Vagina (tissue), 2 donors: ENCODE measurements around the gene JMJD7. TPM values are rescaled to one million over a fixed set of nuclear protein-coding genes. Genes with fewer than 3 reads are reported as not detected.

Experiments used
- DNase-seq, 2 donors: peaks; one replicate each; pipeline ENCODE4 v3.0.0-alpha.2; 2017; ENCODE audit errors: extremely low spot score in 2 of 2
- H3K27ac ChIP-seq: fragments of 200-600 bp; sonication (generic); one replicate; pipeline ENCODE4 v1.5.1; 2019
- H3K27me3 ChIP-seq: fragments of 200-600 bp; sonication (generic); one replicate; pipeline ENCODE4 v1.5.1; 2019
- H3K36me3 ChIP-seq, 2 donors: fragments of 200-600 bp; sonication (generic); one replicate each; pipeline ENCODE4 v1.5.1; 2017 to 2019
- H3K4me1 ChIP-seq: fragments of 200-600 bp; sonication (generic); one replicate; pipeline ENCODE4 v1.5.1; 2019
- H3K4me3 ChIP-seq, 2 donors: fragments of 200-600 bp; sonication (generic); 1 replicate in 1 of 2; 2 replicates in 1 of 2; pipeline ENCODE4 v1.5.1; 2016 to 2019
- H3K9me3 ChIP-seq: fragments of 200-600 bp; sonication (generic); one replicate; pipeline ENCODE4 v1.5.1; 2019
- POLR2A ChIP-seq, 2 donors: fragments of 450-650 bp; IDR thresholded peaks; one replicate each; pipeline ENCODE4 v1.6.1; 2017; ENCODE audit warnings: antibody characterized with exemption in 2 of 2, mild to moderate bottlenecking in 2 of 2, moderate library complexity in 2 of 2
- POLR2AphosphoS5 ChIP-seq, 2 donors: sonication (generic); formaldehyde crosslinking; IDR thresholded peaks; one replicate each; pipeline ENCODE4 v1.9.0; 2017; ENCODE audit warnings: antibody characterized with exemption in 2 of 2, mild to moderate bottlenecking in 2 of 2, low read depth in 1 of 2; ENCODE audit not compliant: insufficient read depth in 1 of 2
- intact Hi-C: fragments of 100-400 bp; cut with DNase I; formaldehyde crosslinking; loops from one replicate; pipeline ENCODE4 v1.15.1; 2023
- total RNA-seq: library from RNA; depleted of rRNA; stranded (reverse); fragments of >200 nt; gene quantifications from one replicate; pipeline ENCODE4 v1.2.3, GENCODE V29; 2016
- TF ChIP-seq, protein P1 (sequence below), 3 experiments: fragments of 450-650 bp in 2 of 3; fragments of 200-600 bp in 1 of 3; sonication (generic) in 1 of 3; IDR thresholded peaks; one replicate each; pipeline ENCODE4 v1.5.1; 2017 to 2019; ENCODE audit warnings: antibody characterized with exemption in 3 of 3, mild to moderate bottlenecking in 2 of 3, moderate library complexity in 2 of 3

Gene JMJD7
- total RNA-seq, 1 donor from 2014 or later, result 26.3 TPM

DNA sequence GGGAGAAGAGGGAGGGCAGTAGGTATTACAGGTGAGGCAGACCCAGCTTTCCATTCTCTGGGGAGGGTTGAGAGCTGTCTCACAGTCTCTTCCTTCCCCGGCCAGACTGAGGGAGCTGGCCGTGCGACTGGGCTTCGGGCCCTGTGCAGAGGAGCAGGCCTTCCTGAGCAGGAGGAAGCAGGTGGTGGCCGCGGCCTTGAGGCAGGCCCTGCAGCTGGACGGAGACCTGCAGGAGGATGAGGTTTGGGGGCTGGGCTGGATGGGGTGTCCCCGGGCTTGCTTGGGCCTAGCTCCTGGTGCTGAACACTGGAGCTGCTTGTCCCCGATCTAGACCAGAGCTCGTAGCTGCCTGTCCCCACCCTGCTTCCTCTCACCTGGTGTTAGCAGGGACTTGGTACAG lies 15.7 kb downstream of the JMJD7 start:
- DNase-seq, result no peak
- Histone ChIP-seq H3K4me1 (peaks cover 10% of the 10 kb centered on the region), H3K9me3 (no peaks in the 10 kb centered on the region), H3K36me3 (peaks cover 0 to 56% of the 10 kb centered on the region in 2 donors), H3K4me3 (no peak overlapping the region), H3K27ac (no peak overlapping the region), H3K27me3 (no peaks in the 10 kb centered on the region)
- intact Hi-C loops, result no loop called here
- TF ChIP-seq POLR2AphosphoS5 (IDR thresholded peaks at IDR 0.05; ENCODE audit: insufficient read depth in 1 of 2, low read depth in 1 of 2) (no peak), POLR2A (IDR thresholded peaks at IDR 0.05) (no peak)
- TF ChIP-seq, protein P1, sequence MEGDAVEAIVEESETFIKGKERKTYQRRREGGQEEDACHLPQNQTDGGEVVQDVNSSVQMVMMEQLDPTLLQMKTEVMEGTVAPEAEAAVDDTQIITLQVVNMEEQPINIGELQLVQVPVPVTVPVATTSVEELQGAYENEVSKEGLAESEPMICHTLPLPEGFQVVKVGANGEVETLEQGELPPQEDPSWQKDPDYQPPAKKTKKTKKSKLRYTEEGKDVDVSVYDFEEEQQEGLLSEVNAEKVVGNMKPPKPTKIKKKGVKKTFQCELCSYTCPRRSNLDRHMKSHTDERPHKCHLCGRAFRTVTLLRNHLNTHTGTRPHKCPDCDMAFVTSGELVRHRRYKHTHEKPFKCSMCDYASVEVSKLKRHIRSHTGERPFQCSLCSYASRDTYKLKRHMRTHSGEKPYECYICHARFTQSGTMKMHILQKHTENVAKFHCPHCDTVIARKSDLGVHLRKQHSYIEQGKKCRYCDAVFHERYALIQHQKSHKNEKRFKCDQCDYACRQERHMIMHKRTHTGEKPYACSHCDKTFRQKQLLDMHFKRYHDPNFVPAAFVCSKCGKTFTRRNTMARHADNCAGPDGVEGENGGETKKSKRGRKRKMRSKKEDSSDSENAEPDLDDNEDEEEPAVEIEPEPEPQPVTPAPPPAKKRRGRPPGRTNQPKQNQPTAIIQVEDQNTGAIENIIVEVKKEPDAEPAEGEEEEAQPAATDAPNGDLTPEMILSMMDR (IDR thresholded peaks at IDR 0.05), result no peak

DNA sequence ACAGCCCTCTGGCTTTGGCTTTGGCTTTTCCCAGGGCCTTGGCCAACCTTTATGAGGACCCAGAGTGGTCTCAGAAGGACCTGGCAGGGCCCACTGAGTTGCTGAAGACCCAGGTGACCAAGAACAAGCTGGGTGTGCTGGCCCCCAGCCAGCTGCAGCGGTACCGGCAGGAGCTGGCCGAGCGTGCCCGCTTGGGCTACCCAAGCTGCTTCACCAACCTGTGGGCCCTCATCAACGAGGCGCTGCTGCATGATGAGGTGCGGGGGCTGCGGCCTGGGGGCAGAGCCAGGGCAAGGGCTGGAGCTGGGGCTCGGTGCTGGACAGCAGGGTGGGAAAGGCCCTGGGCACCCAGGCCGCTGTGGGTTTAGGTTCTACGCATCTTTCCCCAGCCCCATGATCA lies 16.9 kb downstream of the JMJD7 start:
- H3K4me1 ChIP-seq, result peaks cover 6% of the 10 kb centered on the region
- H3K27ac ChIP-seq, result no peak overlapping the region
- no peak for DNase-seq
- TF ChIP-seq, protein P1 (IDR thresholded peaks at IDR 0.05), result no peak
- TF ChIP-seq POLR2A (IDR thresholded peaks at IDR 0.05) (no peak), POLR2AphosphoS5 (IDR thresholded peaks at IDR 0.05; ENCODE audit: insufficient read depth in 1 of 2, low read depth in 1 of 2) (no peak)
- H3K4me3 ChIP-seq, result no peak overlapping the region
- peaks cover 0 to 56% of the 10 kb centered on the region in 2 donors for H3K36me3 ChIP-seq
- intact Hi-C loops, result no loop called here
- H3K9me3 ChIP-seq, result no peaks in the 10 kb centered on the region
- no peaks in the 10 kb centered on the region for H3K27me3 ChIP-seq

DNA sequence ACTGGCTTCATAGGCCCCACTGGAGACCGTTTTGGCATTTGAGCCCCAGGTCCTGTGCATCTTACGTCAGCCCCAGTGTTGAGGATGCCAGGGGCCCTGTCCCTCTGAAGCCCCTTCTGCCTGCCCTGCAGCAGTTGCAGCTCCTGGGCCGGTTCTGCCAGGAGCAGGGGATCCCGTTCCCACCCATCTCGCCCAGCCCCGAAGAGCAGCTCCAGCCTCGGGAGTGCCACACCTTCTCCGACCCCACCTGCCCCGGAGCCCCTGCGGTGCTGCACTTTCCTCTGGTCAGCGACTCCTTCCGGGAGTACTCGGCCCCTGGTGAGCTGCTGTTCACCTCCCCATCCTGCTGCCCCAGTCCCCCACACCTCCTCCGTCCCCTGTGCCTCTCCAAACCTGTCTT lies 19.3 kb downstream of the JMJD7 start:
- peaks cover 0 to 40% of the 10 kb centered on the region in 2 donors for H3K36me3 ChIP-seq
- no peak for DNase-seq
- H3K4me3 ChIP-seq, result no peak overlapping the region
- intact Hi-C loops, result no loop called here
- no peak overlapping the region for H3K27ac ChIP-seq
- H3K27me3 ChIP-seq, result no peaks in the 10 kb centered on the region
- no peaks in the 10 kb centered on the region for H3K9me3 ChIP-seq
- TF ChIP-seq POLR2A (IDR thresholded peaks at IDR 0.05) (no peak), POLR2AphosphoS5 (IDR thresholded peaks at IDR 0.05; ENCODE audit: insufficient read depth in 1 of 2, low read depth in 1 of 2) (no peak)
- TF ChIP-seq, protein P1 (IDR thresholded peaks at IDR 0.05), result no peak
- H3K4me1 ChIP-seq, result peaks cover 17% of the 10 kb centered on the region

DNA sequence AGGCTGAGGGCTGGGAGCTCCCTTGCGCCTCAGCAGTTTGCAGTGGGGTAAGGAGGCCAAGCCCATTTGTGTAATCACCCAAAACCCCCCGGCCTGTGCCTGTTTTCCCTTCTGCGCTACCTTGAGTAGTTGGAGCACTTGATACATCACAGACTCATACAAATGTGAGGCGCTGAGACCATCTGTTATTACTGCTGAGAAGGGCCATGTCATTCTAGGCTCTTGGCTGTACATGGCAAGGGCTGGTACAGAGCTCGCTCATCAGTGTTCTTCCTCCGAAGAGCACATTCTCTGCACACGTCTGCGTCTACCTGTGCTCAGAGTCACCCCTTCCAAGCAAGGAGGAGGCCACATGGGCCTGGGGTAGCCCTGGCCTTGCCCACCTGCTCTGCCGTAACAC lies 20.1 kb downstream of the JMJD7 start:
- Histone ChIP-seq H3K36me3 (peaks cover 0 to 40% of the 10 kb centered on the region in 2 donors), H3K4me3 (no peak overlapping the region), H3K4me1 (peaks cover 17% of the 10 kb centered on the region), H3K9me3 (no peaks in the 10 kb centered on the region), H3K27ac (no peak overlapping the region), H3K27me3 (no peaks in the 10 kb centered on the region)
- TF ChIP-seq POLR2A (IDR thresholded peaks at IDR 0.05), result no peak
- TF ChIP-seq POLR2AphosphoS5 (IDR thresholded peaks at IDR 0.05; ENCODE audit: insufficient read depth in 1 of 2, low read depth in 1 of 2), result no peak
- TF ChIP-seq, protein P1 (IDR thresholded peaks at IDR 0.05), result no peak
- intact Hi-C loops, result no loop called here
- DNase-seq, result no peak

GRCh38 chr15:41848631-41849030 lies 20.7 kb downstream of the JMJD7 start:
- Histone ChIP-seq H3K36me3 (peaks cover 0 to 40% of the 10 kb centered on the region in 2 donors), H3K4me1 (peaks cover 17% of the 10 kb centered on the region), H3K4me3 (no peak overlapping the region), H3K9me3 (no peaks in the 10 kb centered on the region), H3K27ac (no peak overlapping the region), H3K27me3 (no peaks in the 10 kb centered on the region)
- intact Hi-C loops, result no loop called here
- TF ChIP-seq, protein P1 (IDR thresholded peaks at IDR 0.05), result no peak
- no peak for TF ChIP-seq POLR2A (IDR thresholded peaks at IDR 0.05)
- TF ChIP-seq POLR2AphosphoS5 (IDR thresholded peaks at IDR 0.05; ENCODE audit: insufficient read depth in 1 of 2, low read depth in 1 of 2), result no peak
- DNase-seq, result no peak
